ENCODE data around the gene EZR.

Gene EZR

DNA sequence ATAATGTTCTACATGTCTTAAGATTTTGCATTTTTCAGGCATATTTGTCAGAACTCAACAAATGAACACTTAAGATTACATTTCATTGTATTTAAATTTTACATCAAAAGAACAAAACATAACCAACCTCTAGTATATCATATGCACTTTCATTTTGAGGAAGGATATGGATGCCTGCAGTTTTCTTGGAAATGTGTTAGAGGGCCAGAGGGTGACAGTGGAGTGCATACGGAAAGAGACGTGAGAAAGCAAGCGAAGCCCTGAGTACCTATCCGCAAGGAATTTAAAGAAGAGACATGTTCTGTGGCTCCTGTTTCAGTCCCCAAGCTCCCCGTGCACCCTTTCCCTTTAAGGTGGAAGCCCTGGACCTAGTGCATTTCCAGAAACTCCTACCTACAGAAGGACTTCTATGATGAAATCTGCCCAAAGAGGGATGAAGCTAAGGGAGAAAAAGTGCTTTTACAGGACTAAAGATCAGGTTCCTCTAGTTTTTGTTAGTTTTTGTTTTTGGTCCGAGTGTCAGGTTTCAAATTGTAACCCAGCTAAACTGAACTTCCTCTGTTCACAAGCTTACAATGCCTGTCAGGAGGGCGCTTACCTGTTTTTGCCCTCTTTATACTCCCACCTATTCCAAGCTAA, 38.8 kb downstream of the EZR start:
- no peak for DNase-seq

DNA sequence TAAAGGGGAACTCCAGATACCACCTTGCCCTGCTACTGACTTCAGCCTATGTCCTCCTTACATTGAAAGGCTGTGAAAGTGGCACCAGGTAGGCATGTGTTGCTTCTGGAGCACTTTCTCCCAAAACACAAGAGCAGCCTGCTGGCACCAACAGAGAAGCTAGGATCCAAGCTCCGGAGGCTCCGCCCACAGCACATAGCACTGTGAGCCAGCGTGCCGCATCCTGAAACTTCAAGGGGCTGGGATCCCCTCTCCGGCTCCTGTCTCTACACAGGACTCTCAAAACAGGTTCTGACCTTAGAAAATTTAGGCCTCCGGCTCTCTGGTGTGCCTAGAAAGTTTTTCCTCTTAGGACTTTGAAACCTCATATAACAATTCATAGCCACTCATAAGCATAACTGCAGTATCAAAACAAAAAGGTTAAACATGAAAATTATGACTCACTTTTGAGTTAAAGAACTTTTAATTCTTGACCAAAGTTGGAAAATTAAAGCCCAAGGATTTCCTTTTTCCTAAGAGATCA, 41.1 kb downstream of the EZR start:
- DNase-seq, result peak in 1 of 56 donors; percentile 15

DNA sequence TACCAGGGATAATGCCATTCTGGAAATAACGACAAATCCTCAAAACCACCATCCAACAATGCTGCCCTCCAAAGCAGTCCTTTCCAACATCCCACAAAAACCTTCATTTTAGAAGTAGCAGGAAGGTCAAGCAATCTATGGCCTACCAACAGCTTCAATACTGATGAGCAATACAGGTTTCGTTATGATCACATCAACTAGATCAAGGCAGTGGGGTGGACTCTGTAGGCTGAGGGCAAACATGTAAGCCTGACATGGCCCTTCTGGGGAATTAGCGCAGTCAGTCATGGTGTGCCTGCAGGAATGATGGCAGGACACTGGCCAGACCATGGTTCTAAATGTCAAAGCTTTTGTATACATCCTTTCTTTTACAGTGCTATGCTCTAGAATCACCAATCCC, 41.7 kb downstream of the EZR start:
- DNase-seq, result no peak

DNA sequence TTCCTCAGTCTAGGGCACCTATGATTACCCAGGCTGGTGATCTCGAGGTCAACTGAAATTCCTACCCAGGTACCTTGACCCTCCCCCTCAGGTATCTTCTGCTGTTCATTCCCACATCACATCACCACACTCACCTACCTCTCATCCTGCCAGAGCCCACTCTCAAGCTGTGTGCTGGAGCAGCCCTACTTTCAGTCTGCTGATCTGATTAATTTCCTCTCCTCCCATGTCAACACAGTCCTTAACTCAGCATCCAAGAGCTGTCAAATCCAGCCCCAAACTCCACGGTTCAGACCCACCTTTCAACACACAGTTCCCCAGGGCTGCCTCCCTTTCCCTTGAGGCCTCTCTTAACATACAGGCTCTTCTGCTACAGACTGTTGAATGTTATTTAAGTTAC, 42.4 kb downstream of the EZR start:
- DNase-seq, result no peak

DNA sequence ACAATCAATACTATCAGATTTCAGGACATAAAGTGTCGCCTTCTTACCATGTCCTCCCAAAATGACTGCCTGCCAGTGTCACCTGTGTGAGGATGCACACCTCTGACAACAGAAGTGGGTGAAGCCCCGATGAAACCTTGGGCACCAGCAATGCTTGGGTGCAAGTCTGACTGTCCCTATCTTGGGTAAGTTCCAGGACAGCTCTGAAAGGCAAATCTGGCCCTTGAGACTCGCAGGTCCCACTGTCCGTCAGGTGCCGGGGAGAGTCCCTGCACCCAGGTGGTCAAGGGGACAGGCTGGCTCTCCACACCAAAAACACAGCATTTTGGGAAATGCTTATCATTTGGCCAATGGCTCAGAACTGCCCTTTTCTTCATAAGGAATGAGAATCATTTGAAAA, 43.3 kb downstream of the EZR start:
- no peak for DNase-seq

DNA sequence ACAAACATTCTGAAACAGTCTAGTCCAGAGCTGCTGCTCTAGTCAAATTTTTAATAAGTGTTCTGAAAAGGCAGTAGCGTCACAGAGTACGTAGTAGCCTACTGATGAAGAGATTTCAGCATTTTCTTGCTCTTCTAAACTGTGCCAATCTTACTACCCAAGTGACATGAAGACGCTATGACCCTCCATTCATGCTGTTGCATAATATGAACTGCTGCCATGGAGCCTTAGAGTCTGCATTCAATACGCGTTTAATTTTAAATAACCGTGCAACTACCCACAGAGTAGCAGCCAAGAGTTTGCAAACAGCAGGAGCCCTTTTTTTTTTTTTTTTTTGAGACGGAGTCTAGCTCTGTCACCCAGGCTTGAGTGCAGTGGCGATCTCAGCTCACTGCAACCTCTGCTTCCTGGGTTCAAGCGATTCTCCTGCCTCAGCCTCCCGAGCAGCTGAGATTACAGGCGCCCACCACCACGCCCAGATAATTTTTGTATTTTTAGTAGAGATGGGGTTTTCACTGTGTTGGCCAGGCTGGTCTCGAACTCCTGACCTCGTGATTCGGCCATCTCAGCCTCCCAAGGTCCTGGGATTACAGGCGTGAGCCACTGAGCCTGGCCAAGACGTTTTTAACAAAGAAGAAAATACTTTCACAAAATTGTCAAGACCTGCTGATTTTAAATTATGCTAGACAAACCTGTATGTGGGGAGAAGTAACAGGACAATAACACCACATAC, 44.3 kb downstream of the EZR start:
- no peak for DNase-seq

DNA sequence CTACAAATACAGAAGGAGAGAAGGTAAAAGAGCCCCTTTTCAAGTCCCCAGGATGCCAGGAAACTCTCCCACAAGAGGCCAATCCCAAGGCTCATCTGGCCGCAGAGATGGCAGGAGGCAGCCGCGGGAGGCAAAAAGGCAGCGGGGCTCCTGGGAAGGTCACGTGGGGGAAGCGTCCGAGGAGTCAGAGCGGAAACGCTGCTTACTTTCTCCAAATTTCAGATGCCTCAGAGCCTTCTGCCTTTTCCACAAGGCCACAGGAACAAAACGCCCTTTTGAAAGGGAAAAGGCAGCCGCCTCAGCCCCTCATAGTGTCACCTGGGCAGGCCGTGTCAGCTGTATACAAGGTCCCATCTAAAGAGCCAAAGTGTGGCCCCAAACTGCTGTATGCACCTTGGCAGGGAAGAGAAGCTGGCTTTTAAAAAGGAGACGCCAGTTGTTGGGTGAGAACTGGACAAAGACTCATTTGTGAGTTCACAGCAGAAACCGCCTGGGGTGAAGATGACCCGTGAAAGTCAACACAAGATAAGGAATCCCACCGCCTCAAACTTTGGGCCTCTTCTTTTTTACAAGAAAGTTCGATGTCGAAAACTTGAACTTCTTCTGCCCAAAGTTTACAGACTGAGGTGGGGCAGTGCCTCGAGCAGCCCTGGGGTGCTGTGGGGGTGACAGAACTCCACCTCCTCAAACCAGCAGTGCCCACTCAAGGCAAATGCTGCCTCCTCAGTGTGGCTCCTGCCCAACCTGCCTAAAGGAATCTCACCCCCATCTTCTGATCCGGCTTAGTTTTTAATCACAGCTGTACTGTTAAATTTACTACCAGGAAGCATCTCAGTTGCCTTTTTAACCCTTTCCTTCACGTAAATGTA, 45.4 kb downstream of the EZR start:
- DNase-seq, result no peak

DNA sequence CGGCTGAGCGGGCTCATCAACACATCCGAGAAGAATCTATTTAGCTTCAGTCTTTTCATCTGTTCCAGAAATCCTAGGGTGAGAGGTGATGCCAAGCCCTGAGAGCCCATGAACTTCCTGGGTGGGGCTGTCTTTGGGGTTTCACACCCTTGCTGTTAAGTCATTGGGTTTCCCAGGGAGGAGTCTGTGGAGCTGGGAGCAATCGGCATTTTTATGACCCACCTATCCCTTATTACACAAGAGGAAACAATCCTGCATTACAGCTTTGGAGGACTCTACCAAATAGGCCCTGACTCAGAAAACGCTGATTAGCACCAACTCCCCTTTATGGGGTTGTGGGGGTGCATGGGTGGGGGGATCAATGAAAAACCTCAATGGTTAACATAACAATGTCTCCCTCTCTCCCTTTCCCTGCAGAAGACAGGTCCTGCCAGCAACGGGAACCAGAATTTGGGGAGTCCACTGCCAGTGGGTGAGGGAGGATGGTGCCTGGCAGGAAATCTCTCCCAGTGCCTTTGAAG, 46.3 kb downstream of the EZR start:
- no peak for DNase-seq

DNA sequence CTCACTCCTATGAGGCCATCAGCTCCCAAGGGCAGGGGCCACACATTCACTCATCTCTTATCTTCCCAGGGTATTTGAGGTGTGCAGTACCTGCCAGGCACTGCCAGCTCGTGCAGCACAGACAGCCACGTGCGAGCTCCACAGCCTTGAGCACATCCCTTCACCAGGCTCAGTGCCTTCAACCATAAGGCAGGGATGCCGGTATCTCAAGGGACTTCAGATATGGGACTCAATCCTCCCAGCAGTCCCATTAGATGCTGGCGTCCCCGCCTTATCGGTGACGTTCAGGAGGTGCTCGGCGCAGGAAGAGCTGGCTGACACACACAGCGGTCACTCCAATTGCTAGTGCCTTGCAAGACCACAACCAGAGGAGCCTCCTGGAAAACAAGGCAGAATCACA, 47.0 kb downstream of the EZR start:
- DNase-seq, result no peak

DNA sequence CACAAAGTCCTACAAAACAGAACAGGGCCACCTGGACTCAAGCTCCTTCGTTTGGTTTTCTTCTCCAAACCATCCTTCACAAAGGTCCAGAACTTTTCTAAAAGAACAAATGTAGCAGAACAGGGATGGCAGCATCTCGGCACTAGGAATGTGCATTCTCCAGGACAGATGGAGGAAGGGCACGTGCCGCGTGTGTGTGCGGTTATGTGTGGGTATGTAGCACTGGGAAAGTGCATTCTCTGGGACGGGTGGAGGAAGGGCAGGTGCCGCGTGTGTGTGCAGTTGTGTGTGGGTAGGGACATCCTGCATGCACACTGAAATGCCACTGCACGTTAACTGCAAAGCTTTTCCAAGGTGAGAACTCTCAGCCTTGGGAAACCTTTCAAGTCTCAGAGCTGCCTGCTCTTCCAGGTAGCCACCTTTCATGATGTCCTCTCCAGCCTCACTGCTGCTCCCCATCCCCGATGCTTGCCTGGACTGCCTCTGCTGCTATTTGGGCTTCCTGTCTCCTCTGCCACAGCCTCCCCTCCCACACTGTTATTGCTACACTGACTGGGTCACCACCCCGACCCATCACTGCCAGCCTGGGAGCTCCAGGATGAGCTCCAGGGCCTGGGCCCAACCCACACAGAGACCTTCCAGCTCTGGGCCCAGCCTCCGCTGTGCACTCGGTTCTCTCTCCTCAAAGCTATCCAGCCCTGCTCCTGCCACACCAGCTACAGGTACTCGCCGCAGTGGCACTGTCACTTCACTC, 47.6 kb downstream of the EZR start:
- DNase-seq, result no peak

DNA sequence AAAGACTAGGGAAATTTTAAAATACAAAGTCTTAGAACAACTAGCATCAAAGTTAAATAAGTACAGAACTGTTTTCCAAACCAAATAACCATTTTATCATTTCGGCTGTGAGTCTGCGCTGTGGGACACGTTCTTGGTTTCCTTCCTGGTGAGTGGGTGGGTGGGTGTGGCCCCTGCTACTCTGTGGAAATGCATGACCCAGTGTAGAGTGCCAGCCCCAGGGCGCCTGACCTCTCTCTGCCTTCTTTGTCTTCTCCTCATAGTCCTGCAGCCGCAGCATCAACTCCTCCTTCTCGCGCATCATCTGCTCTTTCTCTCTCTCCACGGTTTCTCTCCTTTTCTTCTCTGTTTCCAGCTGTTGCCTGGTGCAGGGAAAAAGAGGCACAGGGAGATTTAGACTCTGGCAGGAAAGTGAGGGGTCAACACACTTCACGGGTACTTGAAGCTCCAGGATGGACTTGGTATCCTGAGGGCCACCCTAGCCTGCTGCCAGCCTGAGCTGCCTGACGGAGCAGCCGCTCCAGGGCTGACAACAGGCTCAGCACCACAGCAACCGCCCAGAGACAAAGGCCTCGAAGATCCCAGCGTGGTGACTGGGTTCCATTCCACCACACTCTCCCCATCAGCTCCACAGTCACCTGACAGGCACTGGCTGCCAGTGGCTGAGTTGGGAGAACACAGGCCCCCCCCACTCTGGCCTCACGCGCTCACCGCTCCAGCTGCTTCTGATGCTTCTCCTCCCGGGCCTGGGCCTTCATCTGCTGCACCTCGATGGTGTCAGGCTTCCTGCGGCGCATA, 48.4 kb downstream of the EZR start:
- DNase-seq, result peak in 25 of 56 donors; percentile 8 to 62 (median 25)

DNA sequence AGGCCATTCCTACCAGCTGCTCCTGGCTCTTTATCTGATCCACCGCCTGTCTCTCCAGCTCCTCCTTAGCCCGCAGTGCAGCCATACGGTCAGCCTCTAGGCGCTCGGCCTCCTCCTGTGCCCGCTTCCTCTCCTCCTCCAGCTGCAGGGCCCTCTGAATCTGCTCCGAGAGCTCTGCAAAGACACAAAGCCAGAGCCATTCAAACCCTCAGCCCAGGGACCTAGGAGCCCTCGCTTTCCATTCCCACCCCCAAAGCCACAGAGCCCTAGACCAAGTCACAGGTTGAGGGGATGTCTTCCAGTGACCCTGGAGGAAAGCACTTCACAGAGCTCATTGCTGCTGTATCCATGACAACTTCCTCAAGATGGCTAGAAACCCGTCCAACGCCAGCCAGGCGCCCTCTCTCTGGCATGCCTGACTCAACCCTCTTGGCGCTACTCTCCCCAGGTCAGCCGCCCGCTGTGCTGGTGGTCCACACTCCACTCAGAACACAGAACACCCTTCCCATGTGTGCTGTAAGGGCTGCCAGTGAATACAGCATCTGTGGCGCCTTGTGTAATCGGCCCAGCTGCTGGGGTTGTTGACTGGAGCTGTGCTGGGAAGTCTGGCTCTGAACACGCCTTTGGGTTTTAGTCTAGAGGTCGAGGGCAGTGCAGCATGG, 49.3 kb downstream of the EZR start:
- peak in 36 of 56 donors; percentile 6 to 70 (median 34) for DNase-seq

DNA sequence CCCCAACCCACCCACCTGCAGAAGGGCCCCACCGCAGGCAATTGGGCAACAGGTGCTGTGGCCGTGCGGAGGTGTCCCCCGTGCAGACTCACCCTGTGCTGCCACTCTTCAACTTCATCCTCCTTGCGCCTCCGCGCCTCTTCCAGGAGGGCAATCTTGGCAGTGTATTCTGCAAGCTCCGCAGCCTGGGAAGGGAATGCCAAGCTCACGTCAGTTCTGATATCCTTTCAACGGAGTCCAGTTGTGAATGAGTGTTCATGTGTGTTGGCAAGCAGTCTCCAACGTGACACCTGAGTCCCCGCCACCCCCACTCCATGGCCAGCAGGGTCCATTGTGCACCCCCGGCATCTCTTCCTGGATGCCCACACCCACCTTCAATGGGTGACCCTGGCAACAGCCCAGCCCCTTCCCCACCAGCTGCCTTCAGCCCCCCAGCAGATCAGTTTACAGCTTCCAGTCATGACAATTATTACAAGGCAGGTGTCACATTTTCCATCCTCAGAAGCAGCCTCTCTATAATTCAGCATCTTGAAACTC, 49.9 kb downstream of the EZR start:
- no peak for DNase-seq

DNA sequence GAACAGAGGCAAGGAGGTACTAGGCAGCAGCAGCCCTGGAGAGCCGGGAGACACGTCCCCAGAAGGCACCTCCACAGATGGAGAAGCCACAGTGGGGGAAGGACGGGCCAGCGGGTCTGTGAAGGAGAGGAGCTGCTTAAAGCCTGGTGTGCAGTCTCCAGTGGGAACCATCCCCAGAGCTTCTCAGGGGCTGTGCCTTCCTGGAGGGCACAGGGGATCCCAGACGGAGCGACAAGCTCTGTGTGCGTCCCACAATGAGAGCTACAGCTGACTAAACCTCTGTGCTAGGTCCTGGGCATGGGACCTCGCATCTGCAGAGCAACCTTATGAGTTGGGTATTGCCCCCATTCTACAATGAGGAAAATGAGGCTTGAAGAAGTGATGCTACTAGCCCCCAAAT, 50.7 kb downstream of the EZR start:
- DNase-seq, result no peak

DNA sequence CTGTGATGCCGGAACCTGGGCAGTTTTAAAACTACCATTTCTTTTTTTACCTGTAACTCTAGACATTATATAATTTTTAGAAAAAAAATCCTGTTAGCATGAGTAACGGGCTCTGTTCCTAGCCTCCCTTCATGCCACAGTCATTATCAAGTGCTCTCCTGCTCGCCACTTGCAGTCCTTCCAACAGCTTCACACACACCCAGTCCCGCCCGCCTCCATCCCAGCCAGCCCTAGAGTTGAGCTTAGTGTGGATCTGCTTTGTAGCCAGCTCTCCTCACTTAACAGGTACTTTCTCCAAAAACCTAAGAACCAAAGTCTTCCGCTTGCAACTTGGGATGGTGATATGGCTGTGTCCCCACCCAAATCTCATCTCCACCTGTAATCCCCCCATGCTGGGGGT, 51.5 kb downstream of the EZR start:
- DNase-seq, result no peak

DNA sequence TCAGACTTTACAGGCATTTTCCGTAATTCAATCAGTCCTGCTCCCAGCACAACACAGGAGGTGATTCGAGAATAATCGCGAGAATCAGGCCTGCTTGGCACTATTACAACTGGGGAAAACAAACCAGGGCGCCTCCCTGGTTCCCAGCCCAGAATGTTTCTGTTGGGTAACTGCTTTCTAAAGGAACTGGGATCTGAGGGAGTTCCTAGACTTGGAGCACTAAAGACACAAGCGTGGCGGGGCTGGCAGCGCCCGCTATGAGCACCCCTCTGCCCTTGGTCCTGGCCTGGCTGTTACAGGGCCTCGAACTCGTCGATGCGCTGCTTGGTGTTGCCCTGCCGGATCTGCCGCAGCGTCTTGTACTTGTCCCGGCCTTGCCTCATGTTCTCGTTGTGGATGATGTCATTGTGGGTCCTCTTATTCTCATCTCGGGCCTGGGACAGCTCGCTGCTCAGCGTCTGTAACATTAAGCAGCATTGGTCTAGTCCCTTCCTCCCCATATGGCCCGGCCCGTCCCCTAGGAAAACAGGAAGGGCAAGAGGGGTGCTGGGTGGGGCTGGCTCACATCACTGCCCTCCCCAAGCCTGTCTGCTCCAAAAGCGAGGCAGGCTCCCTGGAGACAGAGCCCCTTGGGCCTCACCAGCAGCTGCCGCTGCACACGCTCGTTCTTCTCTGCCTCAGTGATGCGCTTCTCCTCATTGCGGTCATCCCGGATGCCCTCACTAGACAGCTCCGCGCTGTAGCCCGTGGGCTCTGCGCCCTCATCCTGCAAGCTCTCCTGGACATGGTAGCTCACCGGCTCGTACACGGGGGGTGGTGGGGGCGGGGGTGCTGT, 52.3 kb downstream of the EZR start:
- DNase-seq, result peak in 28 of 56 donors; percentile 6 to 64 (median 24)

DNA sequence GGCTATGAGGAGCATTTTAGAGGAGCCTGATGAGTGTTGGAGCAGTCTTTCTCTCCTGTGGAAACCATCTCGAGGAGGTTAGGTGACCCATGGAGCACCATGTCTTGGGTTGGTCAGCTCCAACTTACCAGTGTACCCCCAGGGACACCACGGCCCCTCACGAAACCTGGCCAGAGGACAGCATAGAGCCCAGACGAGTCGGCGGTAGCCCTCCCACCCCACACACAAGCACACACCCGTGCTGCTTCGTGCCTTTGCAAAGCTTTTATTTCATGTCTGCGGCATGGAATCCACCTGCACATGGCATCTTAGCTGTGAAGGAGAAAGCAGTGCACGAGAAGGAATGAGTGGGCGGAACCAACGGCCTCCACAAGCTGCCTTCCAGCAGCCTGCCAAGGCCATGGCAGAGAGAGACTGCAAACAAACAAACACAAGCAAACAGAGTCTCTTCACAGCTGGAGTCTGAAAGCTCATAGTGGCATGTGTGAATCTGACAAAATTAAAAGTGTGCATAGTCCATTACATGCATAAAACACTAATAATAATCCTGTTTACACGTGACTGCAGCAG, 53.6 kb downstream of the EZR start:
- DNase-seq, result no peak

DNA sequence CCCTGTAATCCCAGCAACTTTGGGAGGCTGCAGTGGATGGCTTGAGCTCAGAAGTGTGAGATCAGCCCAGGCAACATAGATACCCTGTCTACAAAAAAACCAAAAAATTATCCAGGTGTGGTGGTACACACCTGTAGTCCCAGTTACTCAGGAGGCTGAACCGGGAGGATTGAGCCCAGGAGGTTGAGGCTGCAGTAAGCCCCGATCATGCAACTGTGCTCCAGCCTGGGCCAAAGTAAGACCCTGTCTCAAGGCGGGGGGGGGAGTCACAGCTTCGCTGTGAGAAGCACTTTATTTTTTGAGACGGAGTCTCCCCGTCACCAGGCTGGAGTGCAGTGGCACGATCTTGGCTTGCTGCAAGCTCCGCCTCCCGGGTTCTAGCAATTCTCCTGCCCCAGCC, 54.2 kb downstream of the EZR start:
- no peak for DNase-seq
